ENCODE results near the gene DMBT1.
"Not testable (repeated sequence)": the region's sequence is repeated elsewhere in the genome, so short reads cannot be mapped to it uniquely, and the experiment has no call there.

Gene DMBT1

GRCh38 chr10:122588381-122588780 is 27.8 kb downstream of the DMBT1 start:
- Histone ChIP-seq H3K9me3 (replicated peaks; ENCODE audit: low read length) (no peaks in the 10 kb centered on the region), H3K4me2 (ENCODE audit: low read length) (no peak overlapping the region), H3K9ac (ENCODE audit: low read depth, low read length) (no peak overlapping the region), H3K4me3 (ENCODE audit: low read length) (no peak overlapping the region), H3K36me3 (ENCODE audit: insufficient read depth, low read length) (no peaks in the 10 kb centered on the region), H3K4me1 (ENCODE audit: control insufficient read depth, insufficient read depth, low read length) (no peaks in the 10 kb centered on the region), H3K27me3 (ENCODE audit: control insufficient read depth, insufficient read depth, low read length) (no peaks in the 10 kb centered on the region)

GRCh38 chr10:122590153-122590552 is 29.6 kb downstream of the DMBT1 start:
- Histone ChIP-seq H3K4me3 (ENCODE audit: low read length) (no peak overlapping the region), H3K9me3 (replicated peaks; ENCODE audit: low read length) (no peaks in the 10 kb centered on the region), H3K4me2 (ENCODE audit: low read length) (no peak overlapping the region), H3K27me3 (ENCODE audit: control insufficient read depth, insufficient read depth, low read length) (no peaks in the 10 kb centered on the region), H3K36me3 (ENCODE audit: insufficient read depth, low read length) (no peaks in the 10 kb centered on the region), H3K4me1 (ENCODE audit: control insufficient read depth, insufficient read depth, low read length) (no peaks in the 10 kb centered on the region), H3K9ac (ENCODE audit: low read depth, low read length) (no peak overlapping the region)

- H3K4me1 ChIP-seq (ENCODE audit: control insufficient read depth, insufficient read depth, low read length): no peaks in the 10 kb centered on the region
- H3K4me3 ChIP-seq (ENCODE audit: low read length): no peak overlapping the region
- no peak overlapping the region for H3K9ac ChIP-seq (ENCODE audit: low read depth, low read length)
- H3K4me2 ChIP-seq (ENCODE audit: low read length): no peak overlapping the region
- H3K9me3 ChIP-seq (replicated peaks; ENCODE audit: low read length): no peaks in the 10 kb centered on the region
- no peaks in the 10 kb centered on the region for H3K27me3 ChIP-seq (ENCODE audit: control insufficient read depth, insufficient read depth, low read length)
- no peaks in the 10 kb centered on the region for H3K36me3 ChIP-seq (ENCODE audit: insufficient read depth, low read length)
Measured at GRCh38 chr10:122591736-122592135, 31.2 kb downstream of the DMBT1 start.

- Histone ChIP-seq H3K4me3 (ENCODE audit: low read length) (no peak overlapping the region), H3K36me3 (ENCODE audit: insufficient read depth, low read length) (no peaks in the 10 kb centered on the region), H3K9ac (ENCODE audit: low read depth, low read length) (no peak overlapping the region)
Measured at GRCh38 chr10:122592161-122592560, 31.6 kb downstream of the DMBT1 start.

GRCh38 chr10:122617476-122618270 is 57.1 kb downstream of the DMBT1 start:
- Histone ChIP-seq H3K9ac (ENCODE audit: low read depth, low read length) (no peak overlapping the region), H3K9me3 (replicated peaks; ENCODE audit: low read length) (no peaks in the 10 kb centered on the region), H3K4me2 (ENCODE audit: low read length) (no peak overlapping the region), H3K4me1 (ENCODE audit: control insufficient read depth, insufficient read depth, low read length) (no peaks in the 10 kb centered on the region), H3K27me3 (ENCODE audit: control insufficient read depth, insufficient read depth, low read length) (no peaks in the 10 kb centered on the region), H3K36me3 (ENCODE audit: insufficient read depth, low read length) (no peaks in the 10 kb centered on the region), H3K4me3 (ENCODE audit: low read length) (no peak overlapping the region)

More at GRCh38 chr10:122592161-122592560, 31.6 kb downstream of the DMBT1 start:
- no peak overlapping the region for H3K4me2 ChIP-seq (ENCODE audit: low read length)
- H3K4me1 ChIP-seq (ENCODE audit: control insufficient read depth, insufficient read depth, low read length): no peaks in the 10 kb centered on the region
- no peaks in the 10 kb centered on the region for H3K9me3 ChIP-seq (replicated peaks; ENCODE audit: low read length)
- no peaks in the 10 kb centered on the region for H3K27me3 ChIP-seq (ENCODE audit: control insufficient read depth, insufficient read depth, low read length)

- Histone ChIP-seq H3K4me3 (ENCODE audit: low read length) (no peak overlapping the region), H3K27me3 (ENCODE audit: control insufficient read depth, insufficient read depth, low read length) (no peaks in the 10 kb centered on the region), H3K36me3 (ENCODE audit: insufficient read depth, low read length) (no peaks in the 10 kb centered on the region), H3K4me2 (ENCODE audit: low read length) (no peak overlapping the region), H3K9ac (ENCODE audit: low read depth, low read length) (no peak overlapping the region), H3K4me1 (ENCODE audit: control insufficient read depth, insufficient read depth, low read length) (no peaks in the 10 kb centered on the region), H3K9me3 (replicated peaks; ENCODE audit: low read length) (no peaks in the 10 kb centered on the region)
Measured at GRCh38 chr10:122618461-122619165, 58.1 kb downstream of the DMBT1 start.

GRCh38 chr10:122620961-122621360 is 60.4 kb downstream of the DMBT1 start:
- H3K4me3 ChIP-seq (ENCODE audit: low read length); H3K27me3 ChIP-seq (ENCODE audit: control insufficient read depth, insufficient read depth, low read length); H3K4me2 ChIP-seq (ENCODE audit: low read length); H3K4me1 ChIP-seq (ENCODE audit: control insufficient read depth, insufficient read depth, low read length); H3K9me3 ChIP-seq (replicated peaks; ENCODE audit: low read length); H3K9ac ChIP-seq (ENCODE audit: low read depth, low read length); H3K36me3 ChIP-seq (ENCODE audit: insufficient read depth, low read length): not testable (repeated sequence)

- Histone ChIP-seq H3K4me3 (ENCODE audit: low read length) (no peak overlapping the region), H3K9ac (ENCODE audit: low read depth, low read length) (no peak overlapping the region), H3K27me3 (ENCODE audit: control insufficient read depth, insufficient read depth, low read length) (no peaks in the 10 kb centered on the region), H3K9me3 (replicated peaks; ENCODE audit: low read length) (no peaks in the 10 kb centered on the region), H3K36me3 (ENCODE audit: insufficient read depth, low read length) (no peaks in the 10 kb centered on the region), H3K4me2 (ENCODE audit: low read length) (no peak overlapping the region), H3K4me1 (ENCODE audit: control insufficient read depth, insufficient read depth, low read length) (no peaks in the 10 kb centered on the region)
Measured at GRCh38 chr10:122624546-122624945, 64.0 kb downstream of the DMBT1 start.

- H3K4me1 ChIP-seq (ENCODE audit: control insufficient read depth, insufficient read depth, low read length): no peaks in the 10 kb centered on the region
- H3K9me3 ChIP-seq (replicated peaks; ENCODE audit: low read length): no peaks in the 10 kb centered on the region
- no peaks in the 10 kb centered on the region for H3K27me3 ChIP-seq (ENCODE audit: control insufficient read depth, insufficient read depth, low read length)
- H3K4me3 ChIP-seq (ENCODE audit: low read length): no peak overlapping the region
- no peak overlapping the region for H3K4me2 ChIP-seq (ENCODE audit: low read length)
- H3K36me3 ChIP-seq (ENCODE audit: insufficient read depth, low read length): peaks cover 3% of the 10 kb centered on the region
- no peak overlapping the region for H3K9ac ChIP-seq (ENCODE audit: low read depth, low read length)
Measured at GRCh38 chr10:122630526-122630925, 70.0 kb downstream of the DMBT1 start.

GRCh38 chr10:122632031-122632430 is 71.5 kb downstream of the DMBT1 start:
- no peaks in the 10 kb centered on the region for H3K27me3 ChIP-seq (ENCODE audit: control insufficient read depth, insufficient read depth, low read length)
- no peak overlapping the region for H3K4me3 ChIP-seq (ENCODE audit: low read length)
- no peaks in the 10 kb centered on the region for H3K9me3 ChIP-seq (replicated peaks; ENCODE audit: low read length)
- H3K4me1 ChIP-seq (ENCODE audit: control insufficient read depth, insufficient read depth, low read length): no peaks in the 10 kb centered on the region
- H3K4me2 ChIP-seq (ENCODE audit: low read length): no peak overlapping the region
- H3K36me3 ChIP-seq (ENCODE audit: insufficient read depth, low read length): peaks cover 3% of the 10 kb centered on the region
- H3K9ac ChIP-seq (ENCODE audit: low read depth, low read length): no peak overlapping the region

- H3K9ac ChIP-seq (ENCODE audit: low read depth, low read length): no peak overlapping the region
- H3K9me3 ChIP-seq (replicated peaks; ENCODE audit: low read length): no peaks in the 10 kb centered on the region
- H3K4me1 ChIP-seq (ENCODE audit: control insufficient read depth, insufficient read depth, low read length): no peaks in the 10 kb centered on the region
- H3K4me3 ChIP-seq (ENCODE audit: low read length): no peak overlapping the region
- H3K27me3 ChIP-seq (ENCODE audit: control insufficient read depth, insufficient read depth, low read length): no peaks in the 10 kb centered on the region
- peaks cover 3% of the 10 kb centered on the region for H3K36me3 ChIP-seq (ENCODE audit: insufficient read depth, low read length)
- H3K4me2 ChIP-seq (ENCODE audit: low read length): no peak overlapping the region
Measured at GRCh38 chr10:122632576-122632975, 72.0 kb downstream of the DMBT1 start.

- H3K4me3 ChIP-seq (ENCODE audit: low read length): no peak overlapping the region
- H3K9me3 ChIP-seq (replicated peaks; ENCODE audit: low read length): no peaks in the 10 kb centered on the region
- H3K4me1 ChIP-seq (ENCODE audit: control insufficient read depth, insufficient read depth, low read length): no peaks in the 10 kb centered on the region
- no peak overlapping the region for H3K4me2 ChIP-seq (ENCODE audit: low read length)
- no peaks in the 10 kb centered on the region for H3K27me3 ChIP-seq (ENCODE audit: control insufficient read depth, insufficient read depth, low read length)
- H3K9ac ChIP-seq (ENCODE audit: low read depth, low read length): no peak overlapping the region
- peaks cover 3% of the 10 kb centered on the region for H3K36me3 ChIP-seq (ENCODE audit: insufficient read depth, low read length)
Measured at GRCh38 chr10:122636953-122637352, 76.4 kb downstream of the DMBT1 start.
